Umbilical cord (tissue), 1 donor: Measurements from ENCODE around the gene CDK5R1. TPM values are rescaled to one million over a fixed set of nuclear protein-coding genes. Genes with fewer than 3 reads are reported as not detected.

Experiments
- total RNA-seq: library from RNA; depleted of rRNA; stranded (reverse); fragments of >200 nt; gene quantifications from one replicate; pipeline ENCODE4 v1.2.3, GENCODE V29; 2014; ENCODE audit warnings: low replicate concordance; ENCODE audit not compliant: insufficient read depth

CDK5R1 gene
- total RNA-seq, 1 donor from 2014 or later = 0.72 TPM

Other genes starting within 250 kb of the CDK5R1 start
- not detected for gene RHBDL3, start 221.2 kb upstream of the CDK5R1 start, total RNA-seq
- 10.4 TPM for gene C17orf75, start 144.8 kb upstream of the CDK5R1 start, total RNA-seq
- 76.1 TPM for gene ZNF207, start 136.8 kb upstream of the CDK5R1 start, total RNA-seq
- gene PSMD11, start 42.5 kb upstream of the CDK5R1 start, total RNA-seq = 57.8 TPM